Measurements from ENCODE around the gene GPR171.

Gene GPR171

DNA sequence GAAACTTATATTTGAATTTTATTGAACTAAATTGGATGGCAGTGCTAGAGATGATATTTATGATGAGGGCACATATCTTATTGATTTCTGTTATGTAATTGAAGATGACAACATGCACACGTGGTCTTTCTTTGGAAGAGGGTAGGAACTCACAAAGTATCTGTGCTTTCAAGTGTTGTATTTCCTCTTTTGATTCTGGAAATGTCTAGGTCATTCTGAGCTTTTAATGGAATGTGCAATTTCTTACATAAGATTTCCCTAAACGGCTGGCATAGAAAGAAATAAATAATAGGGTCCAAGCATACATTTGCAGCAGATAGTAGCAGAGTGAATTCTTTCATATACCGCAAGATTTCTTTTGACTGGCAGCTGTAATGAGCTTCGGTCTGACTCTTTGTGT, 10.1 kb upstream of the GPR171 start:
- DNase-seq = no peak

DNA sequence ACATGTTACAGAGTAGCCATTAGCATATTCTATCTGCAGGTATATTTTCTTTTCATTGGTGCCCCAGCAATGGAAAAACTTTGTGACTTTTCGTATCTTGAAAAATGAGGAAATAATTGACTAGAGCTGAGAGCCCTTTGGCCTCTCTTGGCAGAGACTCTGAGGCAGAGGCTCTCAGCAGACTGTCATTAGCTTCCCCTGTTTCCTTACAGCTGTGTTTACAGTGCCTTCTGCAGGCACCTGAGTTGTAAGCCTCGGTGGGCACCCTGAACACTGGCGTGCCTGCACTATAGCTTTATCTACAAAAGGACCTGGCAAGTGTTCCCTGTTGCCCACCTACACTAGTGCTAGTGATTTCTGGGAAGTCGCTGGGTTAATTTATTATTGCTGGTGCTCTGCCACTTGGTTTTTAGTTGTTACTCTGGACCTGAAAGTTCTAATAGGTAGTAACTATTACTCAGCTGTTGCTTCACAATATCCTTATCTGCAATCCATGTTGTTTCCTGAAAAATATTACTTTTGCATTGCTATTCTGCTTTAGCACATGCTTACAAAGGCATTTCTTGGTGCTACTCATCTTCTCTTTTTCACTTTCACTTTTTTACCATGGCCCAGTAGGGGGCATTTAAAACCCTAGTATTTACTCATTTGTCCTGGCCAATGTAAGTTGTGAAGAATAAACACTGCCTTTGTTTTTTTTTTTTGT, 7.8 kb upstream of the GPR171 start:
- no peak for DNase-seq

DNA sequence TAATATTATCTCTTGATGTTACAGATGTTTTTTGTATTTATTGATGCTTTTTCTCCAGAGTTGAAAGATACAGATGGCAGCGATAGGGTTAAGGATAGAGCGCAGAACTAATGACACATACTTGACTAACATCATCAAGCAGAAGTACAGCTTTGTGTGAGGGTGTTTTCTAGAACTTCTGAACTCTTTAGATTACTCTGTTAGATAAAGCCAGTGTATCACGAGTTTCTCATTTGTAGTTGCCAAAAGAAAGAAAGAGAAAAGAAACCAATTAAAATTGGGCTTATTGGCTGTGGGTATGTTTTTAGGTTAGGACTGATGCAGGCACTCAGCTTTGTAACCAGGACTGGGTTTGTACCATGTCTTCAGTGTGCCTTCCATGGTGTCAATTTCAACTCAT, 6.6 kb upstream of the GPR171 start:
- DNase-seq = no peak

DNA sequence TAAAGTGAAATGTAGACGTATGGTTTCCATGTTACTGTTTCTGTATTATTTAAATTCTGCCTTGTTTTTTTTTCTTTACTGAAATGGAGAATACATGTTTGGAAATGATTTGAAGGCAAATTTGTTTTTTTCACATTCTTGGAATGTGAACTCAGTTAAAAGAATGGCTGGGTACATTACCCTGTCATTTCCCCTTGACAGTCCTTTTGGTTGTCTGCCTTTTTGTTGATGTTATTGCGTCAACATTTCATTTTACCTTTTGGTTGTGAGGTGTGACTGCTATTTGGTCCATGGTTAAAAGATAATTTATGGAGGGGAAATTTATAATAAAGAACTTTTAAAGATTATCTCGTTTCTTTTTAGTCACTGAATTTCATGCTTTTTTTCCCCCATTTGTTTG, 3.2 kb upstream of the GPR171 start:
- DNase-seq = no peak

DNA sequence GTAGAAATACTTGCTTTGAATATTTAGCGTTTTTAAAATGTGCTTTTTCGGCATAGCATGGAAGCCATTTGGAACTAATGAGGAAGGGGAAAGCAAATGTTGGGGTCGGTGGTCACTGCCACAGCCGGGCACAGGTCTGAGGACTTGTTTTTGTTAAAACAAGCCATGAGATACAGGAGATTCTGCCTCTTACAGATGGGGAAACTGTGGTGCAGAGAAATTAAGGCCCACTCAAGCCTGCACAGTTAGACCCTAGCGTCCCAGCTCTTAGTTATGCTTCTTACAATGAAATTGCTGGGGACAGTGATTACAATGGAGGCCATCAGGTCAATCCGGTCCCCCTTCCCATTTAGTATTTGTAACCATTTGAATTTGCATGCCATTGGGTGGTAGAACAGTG, 2.5 kb upstream of the GPR171 start:
- no peak for DNase-seq

DNA sequence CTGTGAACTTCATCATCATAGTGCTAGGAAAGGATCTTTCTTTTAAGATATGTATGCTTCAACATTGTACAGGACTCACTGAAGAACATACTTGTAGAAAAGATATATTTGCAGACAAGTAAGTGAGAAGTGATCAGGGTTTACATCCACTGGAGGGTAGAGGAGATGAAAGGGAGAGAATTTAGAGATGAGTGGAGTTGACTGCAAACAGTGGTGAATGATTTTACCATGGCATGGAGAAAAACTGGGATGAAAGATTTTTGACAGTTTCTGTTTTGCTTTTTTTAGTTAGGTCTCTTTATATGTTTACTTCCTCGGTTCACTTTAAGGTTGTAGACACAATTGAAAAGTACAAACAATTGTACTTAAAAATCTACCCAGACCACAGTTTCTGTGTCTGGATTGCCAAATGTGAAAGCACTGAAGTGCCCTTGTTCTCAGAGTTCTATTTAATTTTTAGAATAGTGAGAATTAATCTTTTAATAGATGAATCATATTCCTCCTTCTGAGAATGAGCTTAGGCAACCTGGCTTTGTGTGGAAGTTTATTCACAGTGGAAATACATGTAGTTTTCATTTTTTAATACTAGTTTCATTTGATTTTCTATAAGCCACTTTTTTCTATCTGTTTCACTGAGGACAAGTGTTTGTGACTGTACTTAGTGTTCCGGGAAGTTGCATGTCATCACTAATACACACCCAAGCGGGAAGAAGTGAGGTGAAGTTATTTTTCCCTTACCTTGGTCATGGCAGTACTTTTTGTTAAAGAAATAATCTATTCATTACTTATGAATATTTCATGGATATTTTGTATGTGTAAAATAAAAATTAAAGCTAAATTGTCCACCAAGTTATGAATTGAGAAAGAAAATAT, 1.8 kb upstream of the GPR171 start:
- DNase-seq = no peak

DNA sequence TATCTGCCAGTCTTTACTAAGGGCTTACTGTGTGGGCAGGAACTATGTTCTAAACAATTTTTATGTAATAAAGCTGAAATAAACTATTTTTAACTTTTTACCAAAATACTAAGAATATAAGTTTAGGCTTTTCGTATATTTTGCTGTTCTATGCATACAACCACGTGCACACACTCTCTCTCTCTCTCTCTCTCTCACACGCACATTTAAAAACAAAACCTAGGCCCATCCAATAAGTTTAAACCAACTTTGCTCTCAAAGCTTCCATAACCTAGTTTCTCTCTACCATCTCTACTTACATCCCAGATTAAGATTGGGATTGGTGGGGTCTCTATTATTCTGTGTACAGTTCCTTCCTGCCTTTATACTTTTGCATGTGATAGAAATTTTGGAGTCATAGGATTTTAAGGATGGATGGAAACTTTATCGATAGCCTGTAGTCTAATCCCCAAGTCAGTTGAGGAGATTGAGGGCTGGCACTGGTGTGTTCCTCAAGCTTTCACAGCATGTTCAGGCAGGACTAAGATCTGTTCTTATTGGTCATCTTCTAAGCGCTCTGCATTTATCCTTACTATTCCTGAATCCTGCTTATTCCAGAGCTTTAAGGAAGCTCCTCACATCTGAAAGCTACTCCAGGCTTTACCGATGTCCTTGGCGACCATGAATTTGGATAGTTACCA, 1.8 kb downstream of the GPR171 start:
- no peak for DNase-seq

DNA sequence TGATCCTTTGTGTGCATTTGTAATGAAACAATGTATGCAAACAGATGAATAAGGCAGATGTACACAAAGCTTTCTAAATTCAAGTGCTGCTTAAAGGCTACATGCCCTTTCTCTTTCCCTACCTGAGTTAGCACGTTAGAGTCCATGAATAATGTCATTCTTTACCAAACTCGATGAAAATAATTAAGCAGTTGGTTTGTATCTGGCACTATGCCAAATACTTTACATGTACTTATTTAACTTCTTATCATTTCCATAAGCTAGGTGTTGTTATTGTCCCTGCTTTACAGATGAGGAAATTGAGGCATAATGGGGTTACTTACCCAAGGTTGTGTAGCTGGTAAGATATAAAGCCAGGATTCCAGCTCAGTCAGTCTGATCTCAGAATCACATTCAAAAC, 2.4 kb downstream of the GPR171 start:
- DNase-seq = no peak

DNA sequence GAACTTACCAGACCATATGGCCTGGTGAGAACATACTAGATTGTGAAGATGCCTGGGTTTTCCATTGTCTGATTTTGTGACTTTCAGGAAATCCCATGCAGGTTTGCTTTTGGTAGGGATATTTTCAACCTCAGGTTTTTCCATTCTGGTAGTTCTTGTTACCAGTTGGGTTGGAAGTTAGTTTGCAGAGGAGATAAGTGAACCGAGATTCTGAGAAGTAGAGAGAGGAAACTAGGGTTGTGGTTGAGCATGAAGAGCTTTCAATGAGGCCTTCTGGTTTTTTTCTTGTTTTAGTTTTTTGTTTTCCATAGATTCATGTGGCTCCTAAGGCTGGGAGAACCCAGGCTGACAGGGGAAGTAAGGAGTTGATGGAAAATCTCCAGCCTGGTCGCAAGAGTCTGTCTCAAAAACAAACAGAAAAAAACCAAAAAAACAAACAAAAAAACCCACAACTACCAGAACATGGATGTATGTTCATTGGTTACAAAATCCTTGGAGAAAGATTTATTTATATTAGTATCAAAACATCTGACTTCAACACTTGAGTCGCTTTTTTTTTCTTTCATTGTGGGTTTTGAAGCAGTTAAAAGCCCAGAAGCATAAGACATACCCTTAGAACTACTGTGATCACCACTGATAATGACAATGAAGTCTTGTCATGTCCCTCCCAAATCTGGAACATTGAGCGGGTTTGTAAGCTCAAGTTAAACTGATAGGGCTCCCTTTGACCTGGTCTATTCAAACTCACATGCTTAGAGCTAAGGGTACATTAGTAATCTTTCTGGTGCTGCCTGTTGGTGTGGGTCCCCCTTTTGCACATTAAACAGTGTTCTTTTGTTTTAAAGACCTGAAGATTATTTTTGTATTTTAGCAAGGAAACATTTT, 3.2 kb downstream of the GPR171 start:
- DNase-seq = no peak

DNA sequence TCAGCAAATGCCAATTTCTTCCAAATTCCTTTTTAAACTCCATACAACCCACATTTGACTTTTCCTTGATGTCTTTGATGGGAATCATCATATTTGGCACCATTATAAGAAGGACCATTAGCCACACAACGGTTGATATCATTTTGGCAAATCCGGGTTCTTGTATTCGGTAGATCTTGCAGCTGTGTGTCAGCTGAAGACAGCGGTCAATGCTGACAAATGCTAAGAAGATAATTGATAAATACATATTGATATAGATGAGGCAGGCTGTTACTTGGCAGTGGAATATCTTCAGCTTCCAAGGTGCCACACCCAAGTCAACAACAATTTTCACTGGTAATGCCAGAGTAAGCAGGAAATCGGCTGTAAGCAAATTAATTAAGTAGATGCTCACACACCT, 4.2 kb downstream of the GPR171 start:
- no peak for DNase-seq

DNA sequence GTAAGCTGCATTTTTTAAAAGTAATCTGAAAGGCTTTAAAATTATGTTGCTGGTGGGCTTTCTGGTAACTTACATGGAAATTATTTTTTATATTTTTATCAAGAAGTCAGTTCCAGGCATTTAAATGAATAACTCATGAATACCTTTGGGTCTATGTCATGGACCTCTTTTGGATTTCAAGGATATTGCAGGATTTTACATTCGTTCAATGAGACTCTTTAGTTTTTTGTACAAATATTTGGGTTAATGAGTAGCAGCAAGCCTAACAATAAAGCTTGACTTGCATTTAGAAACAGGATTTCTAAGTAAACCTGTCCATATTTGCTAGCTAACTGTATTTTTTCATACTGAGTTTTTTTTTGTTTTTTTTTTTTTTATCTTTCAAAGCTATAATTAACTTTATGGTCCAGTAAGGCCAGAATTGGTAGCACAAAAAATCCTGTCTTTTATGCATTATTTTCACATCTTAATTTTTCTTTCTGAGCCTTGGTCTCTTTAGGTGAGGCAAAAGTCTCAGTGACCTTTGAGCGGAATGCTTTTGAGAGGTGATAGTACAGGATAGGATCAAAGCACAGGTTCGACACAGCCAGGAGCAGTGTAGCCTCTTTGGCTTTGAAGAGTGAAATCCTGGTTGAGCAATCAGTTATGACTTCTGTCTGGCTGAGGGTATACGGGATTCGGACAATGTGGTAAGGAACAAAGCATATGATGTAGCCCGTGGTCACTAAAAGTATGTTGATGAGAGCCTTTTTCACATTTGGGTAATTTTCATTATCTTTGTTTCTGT, 4.8 kb downstream of the GPR171 start:
- no peak for DNase-seq

DNA sequence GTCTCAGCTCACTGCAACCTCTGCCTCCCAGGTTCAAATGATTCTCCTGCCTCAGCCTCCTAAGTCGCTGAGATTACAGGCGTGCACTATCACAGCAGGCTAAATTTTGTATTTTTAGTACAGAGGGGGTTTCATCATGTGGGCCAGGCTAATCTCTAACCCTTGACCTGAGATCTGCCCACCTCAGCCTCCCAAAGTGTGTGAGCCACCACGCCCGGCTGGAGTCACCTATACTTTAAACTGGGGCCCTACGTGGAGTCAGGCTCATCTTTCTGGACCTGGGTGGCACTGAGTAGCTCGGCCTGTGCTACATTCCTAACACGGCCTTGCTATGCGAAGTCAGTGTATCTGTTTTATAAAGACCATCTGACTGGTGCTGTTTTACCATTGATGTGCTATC, 5.8 kb downstream of the GPR171 start:
- no peak for DNase-seq

DNA sequence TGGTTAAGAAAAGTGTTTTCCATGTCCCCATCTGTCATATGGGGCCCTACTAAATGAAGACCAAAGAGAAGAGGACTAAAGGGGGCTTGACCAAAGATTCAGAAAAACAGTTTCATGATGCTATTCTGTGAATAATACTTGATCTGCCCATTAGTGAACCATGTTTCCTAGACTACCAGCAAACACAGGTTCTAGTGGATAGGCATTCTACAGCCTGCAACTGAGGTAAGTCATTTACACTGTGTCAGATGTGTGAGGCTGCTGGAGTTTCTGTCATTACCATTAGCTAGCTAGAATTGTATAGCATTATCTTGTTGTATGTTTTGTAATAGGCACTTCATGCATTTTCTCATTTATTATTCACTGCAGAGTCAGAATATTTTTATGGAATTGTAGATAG, 6.6 kb downstream of the GPR171 start:
- DNase-seq = no peak

DNA sequence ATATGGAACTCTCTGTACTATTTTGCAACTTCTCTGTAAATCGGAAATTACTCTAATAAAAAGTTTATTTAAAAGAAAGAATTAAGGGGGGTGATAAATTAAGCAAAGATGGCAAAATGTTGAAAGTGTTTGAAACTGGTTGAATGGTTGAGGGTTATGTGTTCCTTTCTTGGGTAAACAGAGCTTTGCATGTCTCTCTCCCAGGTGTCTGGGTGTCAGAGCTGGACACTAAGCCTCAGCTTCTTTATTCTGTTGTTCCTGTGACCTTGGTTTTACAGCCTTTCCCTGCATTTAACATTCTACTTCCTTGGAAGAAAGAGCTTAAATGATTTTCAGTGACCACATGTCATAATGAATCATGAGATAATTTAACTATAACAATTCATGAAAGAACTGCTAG, 7.2 kb downstream of the GPR171 start:
- no peak for DNase-seq

DNA sequence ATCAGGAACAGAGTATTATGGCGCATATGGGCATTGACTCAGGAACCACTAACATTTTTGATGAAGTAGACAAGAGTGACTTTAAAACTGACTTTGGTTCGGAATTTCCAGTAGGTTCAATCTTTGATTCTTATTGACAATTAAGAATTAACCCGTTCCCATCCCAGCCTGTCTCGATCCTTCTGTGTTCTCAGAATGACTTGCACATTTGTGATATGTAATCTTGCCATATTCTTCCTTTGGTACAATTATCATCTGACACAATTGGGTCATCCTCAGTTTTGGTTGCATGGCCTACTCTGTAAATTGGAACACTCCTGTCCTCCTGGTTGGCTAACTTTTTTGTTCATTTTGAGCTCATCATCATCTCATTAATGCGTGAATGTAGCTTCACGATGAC, 10.5 kb downstream of the GPR171 start:
- no peak for DNase-seq

DNA sequence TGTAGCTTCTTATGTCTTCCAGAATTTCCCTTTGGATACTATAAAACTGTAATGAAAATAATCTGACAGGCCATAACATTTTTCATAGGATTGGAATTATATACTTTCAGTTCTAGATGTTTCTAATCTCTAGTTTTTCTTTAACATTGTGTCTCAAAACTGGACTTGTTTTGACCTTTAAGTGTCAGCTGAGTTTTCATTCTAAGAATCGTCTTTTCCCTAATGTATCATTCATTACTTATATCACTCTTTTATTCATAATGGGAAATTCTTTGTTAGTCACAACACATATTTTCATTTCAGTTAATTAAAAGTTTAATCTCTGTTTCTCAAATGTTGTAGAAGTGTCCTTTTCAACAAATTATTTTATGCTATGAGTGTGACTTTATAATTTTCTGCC, 11.9 kb downstream of the GPR171 start:
- DNase-seq = no peak

DNA sequence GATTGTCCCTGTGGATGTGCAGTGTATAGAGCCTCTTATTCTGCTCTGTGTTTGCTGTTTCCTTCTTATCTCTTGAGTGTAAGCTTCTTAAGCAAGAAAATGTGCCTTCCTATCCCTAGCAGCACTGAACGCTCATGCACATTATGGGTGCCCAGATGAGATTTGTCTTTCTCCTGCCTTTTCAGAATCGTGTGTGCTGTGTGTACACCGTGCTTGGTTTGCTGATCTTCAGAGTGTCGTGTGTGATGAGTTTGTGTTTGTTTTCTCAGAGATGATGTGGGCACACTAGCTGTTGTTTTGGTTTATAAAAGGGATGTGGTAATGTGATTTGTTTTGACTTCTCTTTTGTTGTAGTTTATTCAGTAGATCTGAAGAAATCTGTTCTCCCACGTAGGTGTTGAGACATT, 19.7 kb downstream of the GPR171 start:
- DNase-seq = no peak

DNA sequence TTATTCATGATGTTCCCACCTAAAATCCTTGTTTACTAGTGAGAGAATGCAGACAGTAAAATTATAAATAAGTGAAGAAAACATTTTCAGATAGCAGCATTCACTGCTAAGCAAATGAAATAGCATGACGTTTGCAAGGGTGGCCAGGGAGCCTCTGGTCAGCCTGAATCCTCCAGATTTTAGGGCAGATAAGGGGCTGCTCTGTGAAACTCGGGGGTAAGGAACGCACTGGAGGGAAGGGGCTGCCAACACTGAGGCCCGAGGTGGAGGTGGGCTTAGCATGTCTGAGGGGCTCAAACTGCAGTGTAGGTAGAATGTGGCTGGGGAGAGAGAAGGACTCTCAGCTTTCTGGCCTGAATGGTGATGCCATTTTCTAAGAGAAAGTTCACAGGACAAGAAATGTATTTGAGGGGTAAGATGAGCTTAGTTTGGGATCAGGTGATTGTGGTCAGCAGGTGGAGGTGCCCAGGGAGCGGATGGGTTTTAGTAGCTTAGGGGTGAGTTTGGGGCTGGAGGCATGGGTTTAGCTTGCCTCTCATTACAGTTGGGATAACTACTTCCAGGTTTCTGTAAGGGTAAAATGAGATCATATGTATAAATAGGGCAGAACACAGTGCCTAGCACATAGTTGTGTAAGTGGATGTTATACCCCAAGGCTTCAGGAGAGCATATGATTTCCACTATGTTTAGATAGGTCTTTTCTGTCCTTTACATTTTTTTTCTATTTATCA, 20.5 kb downstream of the GPR171 start:
- DNase-seq = no peak

DNA sequence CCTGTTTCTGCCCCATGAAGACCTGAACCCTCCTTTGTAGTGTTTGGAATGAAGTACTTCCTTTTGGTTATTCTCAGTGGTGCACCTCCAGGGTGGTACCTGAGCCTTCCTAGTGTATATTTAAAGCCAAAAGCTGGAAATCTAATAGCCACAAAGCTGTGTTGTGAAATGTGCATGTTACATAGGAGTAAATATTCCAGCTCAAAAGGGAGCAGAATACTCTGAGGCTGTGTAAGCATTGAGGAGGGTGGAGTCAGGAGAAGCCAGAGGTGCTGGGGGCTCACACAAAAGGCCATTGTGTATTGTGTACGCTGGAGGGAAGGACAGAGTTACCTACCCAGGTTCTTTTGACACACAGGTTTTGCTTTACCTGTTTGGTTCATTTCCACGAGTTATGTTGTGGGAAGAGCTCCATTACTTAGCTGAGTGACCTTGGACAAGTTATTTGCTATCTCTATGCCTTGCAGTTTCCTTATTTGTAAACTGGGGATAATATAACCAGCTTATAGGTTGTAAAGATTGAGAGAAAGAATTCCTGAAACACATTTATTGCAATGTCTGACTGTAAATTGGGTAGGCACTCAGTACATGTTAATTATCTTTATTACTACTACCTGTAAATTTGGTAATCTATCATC, 24.7 kb downstream of the GPR171 start:
- DNase-seq = no peak

DNA sequence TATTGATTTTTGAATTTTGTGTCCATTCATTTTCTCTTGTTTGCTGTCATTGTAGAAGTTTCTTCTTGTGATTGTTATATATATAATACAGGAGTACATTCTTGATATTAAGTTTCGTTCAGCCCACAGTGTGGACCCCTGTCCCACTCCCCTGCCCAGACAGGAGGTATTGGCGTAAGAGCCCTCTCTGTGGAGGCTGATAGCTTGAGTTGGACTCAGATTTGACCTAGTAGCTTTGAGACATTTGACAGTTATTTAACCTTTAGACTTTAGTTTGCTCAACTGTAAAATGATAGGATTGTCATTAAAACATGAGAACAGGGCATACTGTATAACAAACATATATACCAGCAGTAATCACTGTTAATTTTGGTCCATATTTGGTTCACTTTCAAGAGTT, 27.1 kb downstream of the GPR171 start:
- DNase-seq = no peak

DNA sequence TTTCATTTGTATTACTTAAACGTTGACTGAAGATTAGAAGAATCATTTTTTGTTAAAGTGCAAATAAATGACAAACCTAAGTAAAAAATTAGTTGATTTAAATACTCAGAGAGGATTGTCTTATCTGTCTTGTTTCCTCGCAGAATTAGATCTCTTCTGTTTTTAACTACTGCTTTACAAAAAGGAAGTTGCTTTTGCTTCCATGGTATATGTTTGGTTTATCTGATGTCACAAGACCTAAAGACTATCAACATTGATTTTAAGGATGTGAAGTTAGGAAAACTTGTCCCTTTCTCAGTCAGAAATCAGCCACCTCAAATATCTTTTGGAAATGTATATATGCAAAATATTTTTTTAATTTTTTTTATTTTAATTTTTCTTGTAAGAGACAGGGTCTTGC, 28.7 kb downstream of the GPR171 start:
- DNase-seq = no peak

Measured in CD4-positive, alpha-beta T cell treated with Interferon gamma for 1 hour (primary cell).